SK-N-SH (cell line): ENCODE measurements around the gene ARMC6. TPM values are rescaled to one million over a fixed set of nuclear protein-coding genes. Genes with fewer than 3 reads are reported as not detected.

Experiments used
- CTCF ChIA-PET: fragments of 300-600, 350-600 bp; formaldehyde crosslinking; extraction: SDS; loops from one replicate; lab custom pipeline; 2021; lab: Yijun Ruan, JAX
- POLR2A ChIA-PET: fragments of 350-600 bp; sonication (Branson Sonifier 250); formaldehyde crosslinking; extraction: SDS; loops from one replicate; lab custom pipeline; 2020; ENCODE audit warnings: antibody characterized with exemption, inconsistent platforms; lab: Yijun Ruan, JAX
- DNase-seq: peaks from one replicate; pipeline ENCODE4 v3.0.0; 2012
- H2AFZ ChIP-seq: fragments of 200-600 bp; sonication (generic); 2 replicates; pipeline ENCODE4 v1.8.1; 2016; ENCODE audit warnings: antibody characterized with exemption, mild to moderate bottlenecking, low read depth
- H3F3A ChIP-seq: fragments of 200-600 bp; sonication (generic); replicated peaks from 2 replicates; pipeline ENCODE3; 2016; ENCODE audit warnings: antibody characterized with exemption, mild to moderate bottlenecking; ENCODE audit not compliant: insufficient read depth
- H3K27ac ChIP-seq, 2 experiments: fragments of 200-500 bp in 1 of 2; fragments of 200-600 bp in 1 of 2; sonication (Bioruptor generic) in 1 of 2; sonication (generic), shearing (Covaris generic) in 1 of 2; 2 replicates each; pipeline versions ENCODE4 v1.5.1 to v1.6.1; 2014 to 2016; ENCODE audit warnings: low read depth in 2 of 2, inconsistent platforms in 1 of 2, low read length in 1 of 2, mild to moderate bottlenecking in 1 of 2, mixed read lengths in 1 of 2
- H3K27me3 ChIP-seq: fragments of 200-600 bp; sonication (generic), shearing (Covaris generic); 2 replicates; pipeline ENCODE4 v1.6.1; 2016; ENCODE audit warnings: mixed run types; ENCODE audit not compliant: insufficient read depth
- H3K36me3 ChIP-seq, 2 experiments: fragments of 200-500 bp in 1 of 2; fragments of 200-600 bp in 1 of 2; sonication (Bioruptor generic) in 1 of 2; sonication (generic) in 1 of 2; replicated peaks in 1 of 2; 2 replicates each; pipeline versions ENCODE3 to v1.5.1; 2014 to 2016; ENCODE audit warnings: low read length in 1 of 2, mild to moderate bottlenecking in 1 of 2; ENCODE audit not compliant: insufficient read depth in 2 of 2, control insufficient read depth in 1 of 2
- H3K4me1 ChIP-seq, 2 experiments: fragments of 200-500 bp in 1 of 2; fragments of 200-600 bp in 1 of 2; sonication (Bioruptor generic) in 1 of 2; sonication (generic), shearing (Covaris generic) in 1 of 2; 2 replicates each; pipeline versions ENCODE4 v1.5.1 to v1.6.1; 2014 to 2016; ENCODE audit warnings: low read depth in 1 of 2, low read length in 1 of 2, mixed run types in 1 of 2; ENCODE audit not compliant: insufficient read depth in 2 of 2, control insufficient read depth in 1 of 2
- H3K4me2 ChIP-seq: fragments of 200-600 bp; sonication (generic), shearing (Covaris generic); 2 replicates; pipeline ENCODE4 v1.6.1; 2017; ENCODE audit warnings: mixed run types
- H3K4me3 ChIP-seq, 2 experiments: fragments of 200-500 bp in 1 of 2; fragments of 200-600 bp in 1 of 2; sonication (Bioruptor generic) in 1 of 2; sonication (generic), shearing (Covaris generic) in 1 of 2; 2 replicates each; pipeline versions ENCODE4 v1.5.1 to v1.8.1; 2014 to 2016; ENCODE audit warnings: low read depth in 2 of 2, inconsistent platforms in 1 of 2, low read length in 1 of 2, mild to moderate bottlenecking in 1 of 2, mixed read lengths in 1 of 2, moderate library complexity in 1 of 2
- H3K79me2 ChIP-seq: fragments of 200-600 bp; sonication (generic); 2 replicates; pipeline ENCODE4 v1.8.1; 2017; ENCODE audit warnings: mild to moderate bottlenecking; ENCODE audit not compliant: insufficient read depth
- H3K9ac ChIP-seq: fragments of 200-600 bp; sonication (generic); 2 replicates; pipeline ENCODE4 v1.6.1; 2017; ENCODE audit warnings: mixed run types
- H3K9me2 ChIP-seq: fragments of 200-600 bp; sonication (generic); 2 replicates; pipeline ENCODE4 v1.6.1; 2017; ENCODE audit warnings: mixed run types
- H3K9me3 ChIP-seq: fragments of 200-600 bp; sonication (generic); 2 replicates; pipeline ENCODE4 v1.6.1; 2017; ENCODE audit warnings: mixed run types, mild to moderate bottlenecking, moderate library complexity
- H4K20me1 ChIP-seq: fragments of 200-600 bp; sonication (generic); 2 replicates; pipeline ENCODE4 v1.6.1; 2017; ENCODE audit warnings: mild to moderate bottlenecking, mixed run types; ENCODE audit not compliant: insufficient read depth
- CHD2 ChIP-seq: fragments of 150-350 bp; IDR thresholded peaks from 2 replicates; pipeline ENCODE4 v1.6.1; 2018; ENCODE audit warnings: low read length; ENCODE audit not compliant: partially characterized antibody
- CTCF ChIP-seq: fragments of 200-600 bp; sonication (generic); IDR thresholded peaks from 2 replicates; pipeline ENCODE4 v1.6.1; 2017; ENCODE audit warnings: antibody characterized with exemption, mild to moderate bottlenecking, moderate library complexity
- ELF1 ChIP-seq: IDR thresholded peaks from 2 replicates; pipeline ENCODE4 v1.4.0; 2012
- EZH2phosphoT487 ChIP-seq: fragments of 200-600 bp; sonication (generic); IDR thresholded peaks from 2 replicates; pipeline ENCODE4 v1.6.1; 2017; ENCODE audit warnings: low read depth, mixed run types, mild to moderate bottlenecking, antibody characterized with exemption, moderate library complexity, borderline replicate concordance
- FOXM1 ChIP-seq: IDR thresholded peaks from 2 replicates; pipeline ENCODE4 v1.4.0; 2012; ENCODE audit warnings: low read depth, mild to moderate bottlenecking
- IRF3 ChIP-seq: fragments of 150-350 bp; IDR thresholded peaks from 2 replicates; pipeline ENCODE4 v1.6.1; 2016; ENCODE audit warnings: mild to moderate bottlenecking, low read depth, low read length
- MAX ChIP-seq: IDR thresholded peaks from 2 replicates; pipeline ENCODE4 v1.4.0; 2012; ENCODE audit warnings: low read depth
- MEF2A ChIP-seq: IDR thresholded peaks from 2 replicates; pipeline ENCODE4 v1.4.0; 2012; ENCODE audit warnings: low read depth, borderline replicate concordance
- NRF1 ChIP-seq: IDR thresholded peaks from 2 replicates; pipeline ENCODE4 v1.6.1; 2012; ENCODE audit warnings: low read depth, mild to moderate bottlenecking, low read length
- PBX3 ChIP-seq: IDR thresholded peaks from 2 replicates; pipeline ENCODE4; 2012
- RAD21 ChIP-seq: IDR thresholded peaks from 2 replicates; pipeline ENCODE4 v1.6.1; 2012; ENCODE audit warnings: mild to moderate bottlenecking, low read length
- RCOR1 ChIP-seq: fragments of 150-350 bp; IDR thresholded peaks from 2 replicates; pipeline ENCODE4 v1.6.1; 2017; ENCODE audit warnings: antibody characterized with exemption, low read length
- REST ChIP-seq: IDR thresholded peaks from 2 replicates; pipeline ENCODE4 v1.6.1; 2012; ENCODE audit warnings: mild to moderate bottlenecking, low read depth, low read length, moderate library complexity
- RFX5 ChIP-seq: IDR thresholded peaks from 2 replicates; pipeline ENCODE4 v1.6.1; 2012; ENCODE audit warnings: mild to moderate bottlenecking, improper control_type of control experiment, low read length
- USF2 ChIP-seq: fragments of 150-350 bp; IDR thresholded peaks from 2 replicates; pipeline ENCODE4 v1.6.1; 2017; ENCODE audit warnings: antibody characterized with exemption, low read length, low read depth, borderline replicate concordance
- ZBTB33 ChIP-seq: IDR thresholded peaks from 2 replicates; pipeline ENCODE4 v1.4.0; 2012; ENCODE audit warnings: low read depth, borderline replicate concordance
- WGBS: methylation state at CpG from one replicate; pipeline ENCODE4 v1.1.6; 2017; ENCODE audit warnings: low lambda C conversion rate; 5-methylcytosine and 5-hydroxymethylcytosine counted together
- polyA plus RNA-seq, 3 experiments: library from polyadenylated mRNA; depleted of rRNA; stranded (reverse); fragments of >200 nt; gene quantifications; 2 replicates each; pipeline ENCODE4 v1.2.3, GENCODE V29; 2012

ARMC6 gene
- polyA plus RNA-seq, 1 of the 3 experiments (the other 2 are of a cell fraction), result 34.7 TPM

GRCh38 chr19:19028526-19028925 is 4.9 kb upstream of the ARMC6 start:
- no peak overlapping the region for H2AFZ ChIP-seq
- no peak overlapping the region for H3K27ac ChIP-seq
- peaks cover 96% of the 10 kb centered on the region for H3K79me2 ChIP-seq
- no peak overlapping the region for H3K4me3 ChIP-seq
- ChIA-PET CTCF (no interaction called here), POLR2A (no interaction called here)
- TF ChIP-seq REST, result no peak
- H3F3A ChIP-seq, result peaks cover 2% of the 10 kb centered on the region
- no peaks in the 10 kb centered on the region for H3K9me2 ChIP-seq
- H3K9me3 ChIP-seq, result no peaks in the 10 kb centered on the region
- no peak overlapping the region for H3K9ac ChIP-seq
- WGBS, result 94% methylated on average over 9 of the region's 9 CpGs
- H3K27me3 ChIP-seq, result no peaks in the 10 kb centered on the region
- H3K4me2 ChIP-seq, result no peak overlapping the region
- DNase-seq, result no peak
- H3K4me1 ChIP-seq, result peaks cover 4 to 6% of the 10 kb centered on the region in 2 experiments; a peak in 1 of 4 replicates
- peaks cover 19% of the 10 kb centered on the region for H4K20me1 ChIP-seq
- peaks cover 41 to 57% of the 10 kb centered on the region in 2 experiments for H3K36me3 ChIP-seq

- Histone ChIP-seq H2AFZ (no peak overlapping the region), H3K36me3 (peaks cover 13 to 38% of the 10 kb centered on the region in 2 experiments), H3K27me3 (no peaks in the 10 kb centered on the region), H3K4me1 (peaks cover 6 to 7% of the 10 kb centered on the region in 2 experiments; a peak in 1 of 4 replicates), H3K27ac (no peak overlapping the region), H3K9me2 (no peaks in the 10 kb centered on the region), H4K20me1 (peaks cover 7% of the 10 kb centered on the region), H3K4me2 (peak overlapping the region; percentile 98), H3F3A (peaks cover 5% of the 10 kb centered on the region), H3K79me2 (peaks cover 90% of the 10 kb centered on the region), H3K9me3 (no peaks in the 10 kb centered on the region), H3K9ac (peak overlapping the region; percentile 94; the same call in 1 of the 2 replicates), H3K4me3 (peak overlapping the region in 1 of 2 experiments; percentile 98; a peak in 2 of 4 replicates)
- WGBS, result 90% methylated on average over 5 of the region's 5 CpGs
- POLR2A ChIA-PET, result interaction anchor here (0.7 kb wide), 1 partner anchor 113 kb away, joined by 5 read pairs; the partner anchor contains the start of gene COPE
- no peak for DNase-seq
- CTCF ChIA-PET, result no interaction called here
- TF ChIP-seq MAX (no peak), RCOR1 (no peak), IRF3 (no peak), RAD21 (no peak), MEF2A (no peak), EZH2phosphoT487 (no peak), RFX5 (no peak), ELF1 (no peak), ZBTB33 (no peak), CHD2 (no peak), FOXM1 (no peak), USF2 (no peak), CTCF (no peak), NRF1 (no peak), PBX3 (no peak)
These were observed 1.5 kb upstream of the ARMC6 start for GRCh38 chr19:19031891-19032290.
